Activated CD4-positive, alpha-beta T cell treated with anti-CD3 and anti-CD28 coated beads, Interleukin-2, Interleukin-6, amounts not matched to agents 100 ng/mL and 50 ng/mL, durations not matched to agents 16 hours and 8 hours (primary cell): ENCODE measurements around the gene TNFRSF11A.

ENCODE experiments used
- DNase-seq: peaks from one replicate; pipeline ENCODE4 v3.0.0-alpha.2; 2020

Gene TNFRSF11A

GRCh38 chr18:62420513-62421209 lies 95.6 kb downstream of the TNFRSF11A start:
- peak; percentile 89 for DNase-seq

GRCh38 chr18:62425465-62426190 lies 100.5 kb downstream of the TNFRSF11A start:
- peak; percentile 90 for DNase-seq

- DNase-seq = no peak
Measured at GRCh38 chr18:62426191-62426488, 101.0 kb downstream of the TNFRSF11A start.

- no peak for DNase-seq
Measured at GRCh38 chr18:62432176-62432575, 107.1 kb downstream of the TNFRSF11A start.

DNA sequence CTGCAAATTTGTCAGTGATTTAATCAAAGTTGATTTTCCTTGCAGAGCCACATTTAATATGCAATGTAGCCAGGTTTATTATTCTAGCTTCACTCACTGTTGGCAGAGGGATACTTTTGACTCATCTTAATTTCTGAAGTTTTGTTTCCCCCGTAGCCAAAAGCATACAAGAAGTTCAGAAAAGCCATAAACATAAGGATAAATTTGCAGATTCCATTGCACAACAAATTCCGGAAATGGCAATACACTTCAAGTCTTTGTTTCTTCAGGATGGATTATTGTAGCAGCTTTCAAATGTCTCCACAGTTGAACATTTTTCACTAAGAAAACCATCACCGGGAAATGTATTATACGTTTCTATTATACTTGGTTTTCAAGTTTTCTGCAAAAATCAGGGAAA lies 109.7 kb downstream of the TNFRSF11A start:
- no peak for DNase-seq

- DNase-seq = no peak
Measured at GRCh38 chr18:62435435-62436031, 110.4 kb downstream of the TNFRSF11A start.

DNA sequence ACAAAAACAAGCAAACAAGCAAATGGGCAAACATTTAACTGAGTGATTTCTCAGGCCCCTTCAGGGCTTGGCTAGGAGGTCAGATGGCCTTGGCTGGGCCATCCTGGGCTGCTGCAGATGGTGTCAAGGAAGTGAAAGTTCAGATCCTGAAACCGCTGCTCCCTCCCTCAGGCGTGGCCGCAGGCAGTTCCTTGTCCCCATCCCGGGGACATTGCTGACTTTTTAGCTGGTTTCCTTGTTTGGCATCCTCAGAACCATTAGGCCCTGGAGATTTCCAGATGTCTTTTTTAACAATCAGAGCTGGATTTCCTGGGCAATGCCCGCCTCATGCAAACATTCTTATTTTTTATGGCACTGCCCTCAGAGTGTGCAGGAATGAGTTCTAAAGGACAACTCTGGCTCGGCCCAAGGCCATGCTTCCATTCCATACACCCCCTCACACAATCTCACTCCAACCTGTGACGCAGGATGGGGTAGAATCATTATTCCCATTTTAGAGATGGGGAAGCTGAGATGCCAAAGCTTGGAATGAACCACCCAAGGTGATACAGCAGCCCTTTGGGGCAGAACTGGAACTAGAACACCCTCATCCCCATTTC lies 111.6 kb downstream of the TNFRSF11A start:
- no peak for DNase-seq

GRCh38 chr18:62437235-62438017 lies 112.3 kb downstream of the TNFRSF11A start:
- DNase-seq = no peak

DNA sequence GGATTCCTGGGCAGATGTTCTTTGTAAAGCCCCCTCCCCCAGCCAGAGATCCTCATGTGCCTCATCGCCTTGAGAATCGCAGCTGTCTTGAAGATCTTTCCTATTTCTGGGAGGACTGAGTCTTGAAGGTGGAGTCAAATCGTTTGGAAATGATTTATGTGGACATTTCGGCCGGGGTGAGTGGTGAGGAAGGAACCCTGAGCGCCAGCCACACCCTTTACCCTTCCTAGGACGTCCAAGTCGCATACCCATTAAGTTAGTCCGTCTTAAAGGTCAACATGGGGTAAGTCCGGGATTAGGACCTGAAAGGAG lies 112.9 kb downstream of the TNFRSF11A start:
- DNase-seq = no peak

GRCh38 chr18:62438402-62438801 lies 113.3 kb downstream of the TNFRSF11A start:
- DNase-seq = no peak

GRCh38 chr18:62438866-62439265 lies 113.8 kb downstream of the TNFRSF11A start:
- DNase-seq = no peak
